Neuronal stem cell (in vitro differentiated cells): ENCODE measurements around the gene PDGFD.

Experiments
- DNase-seq: peaks from one replicate; pipeline ENCODE4 v3.0.0-alpha.2; 2013; ENCODE audit warnings: low spot score
- H2AFZ ChIP-seq: one replicate; pipeline ENCODE4 v1.6.1; 2013; ENCODE audit warnings: mild to moderate bottlenecking, low read length, inconsistent platforms
- H2AK5ac ChIP-seq: 2 replicates; pipeline ENCODE4 v1.6.1; 2013; ENCODE audit warnings: low read depth, mild to moderate bottlenecking, inconsistent platforms, low read length, moderate library complexity, mixed read lengths
- H2BK120ac ChIP-seq: 2 replicates; pipeline ENCODE4 v1.6.1; 2013; ENCODE audit warnings: low read depth, mild to moderate bottlenecking, inconsistent platforms, low read length, moderate library complexity, mixed read lengths
- H2BK12ac ChIP-seq: one replicate; pipeline ENCODE4 v1.6.1; 2013; ENCODE audit warnings: low read length, inconsistent platforms
- H2BK15ac ChIP-seq: 2 replicates; pipeline ENCODE4 v1.6.1; 2013; ENCODE audit warnings: mild to moderate bottlenecking, low read length, inconsistent platforms, mixed read lengths
- H2BK5ac ChIP-seq: one replicate; pipeline ENCODE4 v1.6.1; 2013; ENCODE audit warnings: inconsistent platforms, mild to moderate bottlenecking, low read length, moderate library complexity
- H3K14ac ChIP-seq: one replicate; pipeline ENCODE4 v1.6.1; 2013; ENCODE audit warnings: low read length, inconsistent platforms
- H3K18ac ChIP-seq: 2 replicates; pipeline ENCODE4 v1.6.1; 2013; ENCODE audit warnings: low read length, inconsistent platforms
- H3K23ac ChIP-seq: 2 replicates; pipeline ENCODE4 v1.6.1; 2013; ENCODE audit warnings: low read depth, mild to moderate bottlenecking, mixed read lengths, low read length, inconsistent platforms; ENCODE audit not compliant: poor library complexity
- H3K27ac ChIP-seq: replicated peaks from 3 replicates; pipeline ENCODE4 v1.5.1; 2013; ENCODE audit warnings: low read length, inconsistent platforms
- H3K27me3 ChIP-seq, 3 experiments: 2 replicates each; pipeline ENCODE4 v1.6.1; 2013; ENCODE audit warnings: low read length in 3 of 3, mild to moderate bottlenecking in 2 of 3, inconsistent platforms in 1 of 3, low read depth in 1 of 3, mixed read lengths in 1 of 3, moderate library complexity in 1 of 3; ENCODE audit not compliant: control insufficient read depth in 3 of 3, insufficient read depth in 3 of 3
- H3K36me3 ChIP-seq, 2 donors: replicated peaks in 1 of 2; 2 replicates each; pipeline ENCODE4 v1.6.1; 2013; ENCODE audit warnings: low read length in 2 of 2; ENCODE audit not compliant: control insufficient read depth in 2 of 2, insufficient read depth in 2 of 2
- H3K4ac ChIP-seq: 2 replicates; pipeline ENCODE4 v1.6.1; 2013; ENCODE audit warnings: inconsistent platforms, mild to moderate bottlenecking, low read length, moderate library complexity
- H3K4me1 ChIP-seq, 2 donors: 1 replicate in 1 of 2; 2 replicates in 1 of 2; pipeline ENCODE4 v1.6.1; 2013; ENCODE audit warnings: low read length in 2 of 2, low read depth in 1 of 2; ENCODE audit not compliant: control insufficient read depth in 2 of 2, insufficient read depth in 1 of 2
- H3K4me2 ChIP-seq: one replicate; pipeline ENCODE4 v1.6.1; 2013; ENCODE audit warnings: mild to moderate bottlenecking, low read length, inconsistent platforms; ENCODE audit not compliant: insufficient read depth, poor library complexity, severe bottlenecking
- H3K4me3 ChIP-seq, 2 donors: 2 replicates each; pipeline ENCODE4 v1.5.1; 2013; ENCODE audit warnings: low read length in 2 of 2, mild to moderate bottlenecking in 2 of 2, inconsistent platforms in 1 of 2, moderate library complexity in 1 of 2
- H3K79me1 ChIP-seq: one replicate; pipeline ENCODE4 v1.6.1; 2013; ENCODE audit warnings: low read depth, mild to moderate bottlenecking, inconsistent platforms, low read length, moderate library complexity
- H3K9ac ChIP-seq: one replicate; pipeline ENCODE4 v1.6.1; 2013; ENCODE audit warnings: mild to moderate bottlenecking, low read depth, low read length, inconsistent platforms; ENCODE audit not compliant: poor library complexity
- H3K9me3 ChIP-seq, 2 donors: replicated peaks in 1 of 2; 2 replicates each; pipeline versions ENCODE3 to v1.6.1; 2013; ENCODE audit warnings: low read length in 2 of 2, mild to moderate bottlenecking in 2 of 2, inconsistent platforms in 1 of 2, low read depth in 1 of 2, mixed read lengths in 1 of 2, moderate library complexity in 1 of 2; ENCODE audit not compliant: control insufficient read depth in 2 of 2, insufficient read depth in 1 of 2
- H4K8ac ChIP-seq: one replicate; pipeline ENCODE4 v1.6.1; 2013; ENCODE audit warnings: low read depth, mild to moderate bottlenecking, inconsistent platforms, low read length, moderate library complexity
- H4K91ac ChIP-seq: one replicate; pipeline ENCODE4 v1.6.1; 2013; ENCODE audit warnings: low read length, low read depth, mild to moderate bottlenecking, inconsistent platforms; ENCODE audit not compliant: poor library complexity
- WGBS, 2 donors: extraction: QIAGEN DNeasy Blood & Tissue Kit; methylation state at CpG; one replicate each; pipeline ENCODE4 v1.1.7; 2013; ENCODE audit warnings: missing lambda C conversion rate in 2 of 2, mixed read lengths in 1 of 2; ENCODE audit not compliant: insufficient read length in 2 of 2, insufficient replicate concordance in 1 of 2; ENCODE audit errors: extremely low coverage in 2 of 2; 5-methylcytosine and 5-hydroxymethylcytosine counted together

PDGFD gene

GRCh38 chr11:103928802-103929161 lies 235.2 kb downstream of the PDGFD start:
- Histone ChIP-seq H4K8ac (no peak overlapping the region), H2BK5ac (no peak overlapping the region), H2AK5ac (no peak overlapping the region), H3K4me3 (no peak overlapping the region), H3K9ac (no peak overlapping the region), H2BK12ac (no peak overlapping the region), H3K18ac (no peak overlapping the region), H3K27ac (no peak overlapping the region), H3K14ac (no peak overlapping the region), H3K79me1 (no peaks in the 10 kb centered on the region), H3K36me3 (no peaks in the 10 kb centered on the region), H2BK120ac (no peak overlapping the region), H3K4me2 (no peak overlapping the region), H3K9me3 (peaks cover 0 to 3% of the 10 kb centered on the region in 2 donors), H4K91ac (no peak overlapping the region), H2BK15ac (no peak overlapping the region), H3K4ac (no peak overlapping the region), H3K23ac (no peak overlapping the region), H3K27me3 (no peaks in the 10 kb centered on the region), H3K4me1 (peaks cover 0 to 6% of the 10 kb centered on the region in 2 donors), H2AFZ (no peak overlapping the region)
- WGBS, 2 donors = no CpG with 5 or more reads among the region's 5 CpGs
- no peak for DNase-seq

GRCh38 chr11:103928040-103928801 lies 235.7 kb downstream of the PDGFD start:
- H3K4me3 ChIP-seq = no peak overlapping the region
- no peak overlapping the region for H3K14ac ChIP-seq
- H2AK5ac ChIP-seq = no peak overlapping the region
- no peaks in the 10 kb centered on the region for H3K36me3 ChIP-seq
- H2BK15ac ChIP-seq = no peak overlapping the region
- DNase-seq = no peak
- no peak overlapping the region for H3K4me2 ChIP-seq
- H3K79me1 ChIP-seq = no peaks in the 10 kb centered on the region
- no peak overlapping the region for H3K18ac ChIP-seq
- no peaks in the 10 kb centered on the region for H3K27me3 ChIP-seq
- no CpG with 5 or more reads among the region's 5 CpGs for WGBS, 2 donors
- no peak overlapping the region for H3K27ac ChIP-seq
- peaks cover 0 to 3% of the 10 kb centered on the region in 2 donors for H3K9me3 ChIP-seq
- no peak overlapping the region for H3K23ac ChIP-seq
- H3K4me1 ChIP-seq = peaks cover 2 to 6% of the 10 kb centered on the region in 2 donors
- no peak overlapping the region for H2BK120ac ChIP-seq
- no peak overlapping the region for H3K9ac ChIP-seq
- no peak overlapping the region for H2AFZ ChIP-seq
- H4K91ac ChIP-seq = no peak overlapping the region
- H3K4ac ChIP-seq = no peak overlapping the region
- no peak overlapping the region for H2BK12ac ChIP-seq
- no peak overlapping the region for H2BK5ac ChIP-seq
- H4K8ac ChIP-seq = no peak overlapping the region

GRCh38 chr11:103927535-103927934 lies 236.4 kb downstream of the PDGFD start:
- Histone ChIP-seq H2AFZ (no peak overlapping the region), H3K14ac (no peak overlapping the region), H3K4ac (no peak overlapping the region), H3K9me3 (peaks cover 0 to 3% of the 10 kb centered on the region in 2 donors), H2BK5ac (no peak overlapping the region), H4K91ac (no peak overlapping the region), H3K4me2 (no peak overlapping the region), H2AK5ac (no peak overlapping the region), H4K8ac (no peak overlapping the region), H3K27ac (no peak overlapping the region), H2BK15ac (no peak overlapping the region), H2BK120ac (no peak overlapping the region), H3K27me3 (no peaks in the 10 kb centered on the region), H3K18ac (no peak overlapping the region), H3K9ac (no peak overlapping the region), H3K23ac (no peak overlapping the region), H3K79me1 (no peaks in the 10 kb centered on the region), H3K36me3 (no peaks in the 10 kb centered on the region), H3K4me1 (peaks cover 2 to 6% of the 10 kb centered on the region in 2 donors), H3K4me3 (no peak overlapping the region), H2BK12ac (no peak overlapping the region)
- DNase-seq = no peak
- no CpG with 5 or more reads among the region's 2 CpGs for WGBS, 2 donors

- H3K4me3 ChIP-seq = peak overlapping the region in 1 of 2 donors; percentile 53
- no peak overlapping the region for H3K4ac ChIP-seq
- no peaks in the 10 kb centered on the region for H3K36me3 ChIP-seq
- no peak overlapping the region for H3K9ac ChIP-seq
- H2BK15ac ChIP-seq = no peak overlapping the region
- peaks cover 0 to 3% of the 10 kb centered on the region in 2 donors for H3K9me3 ChIP-seq
- no peak overlapping the region for H2AFZ ChIP-seq
- WGBS, 2 donors = no CpG with 5 or more reads among the region's 5 CpGs
- DNase-seq = no peak
- no peak overlapping the region for H4K91ac ChIP-seq
- no peak overlapping the region for H3K4me2 ChIP-seq
- H2BK120ac ChIP-seq = no peak overlapping the region
- H3K27me3 ChIP-seq = no peaks in the 10 kb centered on the region
- no peak overlapping the region for H3K18ac ChIP-seq
- H3K14ac ChIP-seq = no peak overlapping the region
- no peak overlapping the region for H3K27ac ChIP-seq
- H3K79me1 ChIP-seq = no peaks in the 10 kb centered on the region
- no peak overlapping the region for H2BK12ac ChIP-seq
- peaks cover 2 to 6% of the 10 kb centered on the region in 2 donors for H3K4me1 ChIP-seq
- no peak overlapping the region for H2BK5ac ChIP-seq
- no peak overlapping the region for H3K23ac ChIP-seq
- no peak overlapping the region for H4K8ac ChIP-seq
- no peak overlapping the region for H2AK5ac ChIP-seq
Observed at GRCh38 chr11:103926990-103927389, 237.0 kb downstream of the PDGFD start.
